Uterus (tissue), 2 donors: Measurements from ENCODE around the gene SLC22A12.

Experiments used
- CTCF ChIP-seq, 4 experiments: fragments of 200-600 bp in 2 of 4; fragments of 450-650 bp in 2 of 4; sonication (generic) in 2 of 4; IDR thresholded peaks; one replicate each; pipeline ENCODE4 v1.5.1; 2016 to 2019; ENCODE audit warnings: antibody characterized with exemption in 4 of 4, mild to moderate bottlenecking in 2 of 4, moderate library complexity in 1 of 4
- POLR2A ChIP-seq, 2 donors: fragments of 450-650 bp; IDR thresholded peaks; one replicate each; pipeline ENCODE4 v1.6.1; 2016; ENCODE audit warnings: antibody characterized with exemption in 2 of 2, mild to moderate bottlenecking in 1 of 2, moderate library complexity in 1 of 2

GRCh38 chr11:64558065-64558745, 32.8 kb upstream of the SLC22A12 start:
- TF ChIP-seq CTCF (IDR thresholded peaks at IDR 0.05) (no peak), POLR2A (IDR thresholded peaks at IDR 0.05) (no peak)
